Measurements from ENCODE around the gene CLEC4E.
"Not testable (repeated sequence)": the region's sequence is repeated elsewhere in the genome, so short reads cannot be mapped to it uniquely, and the experiment has no call there.

CLEC4E gene

GRCh38 chr12:8537820-8538219 lies 2.9 kb downstream of the CLEC4E start:
- not testable (repeated sequence) for DNase-seq (ENCODE audit: low spot score)

- no peak for DNase-seq (ENCODE audit: low spot score)
Observed at GRCh38 chr12:8532045-8532444, 8.7 kb downstream of the CLEC4E start.

- no peak for DNase-seq (ENCODE audit: low spot score)
Observed at GRCh38 chr12:8527250-8528130, 13.2 kb downstream of the CLEC4E start.

GRCh38 chr12:8519171-8519570 lies 21.5 kb downstream of the CLEC4E start:
- no peak for DNase-seq (ENCODE audit: low spot score)

GRCh38 chr12:8517971-8518370 lies 22.7 kb downstream of the CLEC4E start:
- no peak for DNase-seq (ENCODE audit: low spot score)

GRCh38 chr12:8513256-8513655 lies 27.4 kb downstream of the CLEC4E start, which contains the start of gene CLEC4D:
CLEC4D (plus strand) TSS chr12:8513503; CDS start chr12:8513733, 230 bp downstream.
- no peak for DNase-seq (ENCODE audit: low spot score)

- no peak for DNase-seq (ENCODE audit: low spot score)
Observed at GRCh38 chr12:8508910-8509841, 31.5 kb downstream of the CLEC4E start.

- no peak for DNase-seq (ENCODE audit: low spot score)
Observed at GRCh38 chr12:8508223-8508622, 32.5 kb downstream of the CLEC4E start.

GRCh38 chr12:8507596-8507995 lies 33.1 kb downstream of the CLEC4E start:
- no peak for DNase-seq (ENCODE audit: low spot score)

- no peak for DNase-seq (ENCODE audit: low spot score)
Observed at GRCh38 chr12:8504351-8504750, 36.4 kb downstream of the CLEC4E start.

GRCh38 chr12:8501720-8502119 lies 39.0 kb downstream of the CLEC4E start:
- DNase-seq (ENCODE audit: low spot score): no peak

GRCh38 chr12:8499616-8500015 lies 41.1 kb downstream of the CLEC4E start:
- no peak for DNase-seq (ENCODE audit: low spot score)

GRCh38 chr12:8496074-8496473 lies 44.6 kb downstream of the CLEC4E start:
- DNase-seq (ENCODE audit: low spot score): not testable (repeated sequence)

GRCh38 chr12:8495671-8496070 lies 45.0 kb downstream of the CLEC4E start:
- DNase-seq (ENCODE audit: low spot score): not testable (repeated sequence)

- DNase-seq (ENCODE audit: low spot score): no peak
Observed at GRCh38 chr12:8493084-8493483, 47.6 kb downstream of the CLEC4E start.

GRCh38 chr12:8491646-8492530 lies 48.8 kb downstream of the CLEC4E start:
- DNase-seq (ENCODE audit: low spot score): no peak
